AG08396 (cell line): ENCODE results near the gene RSPO1.
"Not testable (repeated sequence)": the region's sequence is repeated elsewhere in the genome, so short reads cannot be mapped to it uniquely, and the experiment has no call there.

Experiments
- DNase-seq: peaks from one replicate; pipeline ENCODE4 v3.0.0; 2012; ENCODE audit warnings: low spot score, mixed read lengths

Gene RSPO1

GRCh38 chr1:37634244-37634991, at the start of gene RSPO1:
Gene RSPO1, minus strand, starts transcription at chr1:37634892. Its CDS starts 5,231 bp downstream, at chr1:37629661.
- peak; percentile 78 for DNase-seq

GRCh38 chr1:37684182-37684581, 49.5 kb upstream of the RSPO1 start:
- not testable (repeated sequence) for DNase-seq

- DNase-seq = peak; percentile 61
Measured at GRCh38 chr1:37682334-37682987, 47.8 kb upstream of the RSPO1 start.

GRCh38 chr1:37680933-37681332, 46.2 kb upstream of the RSPO1 start:
- no peak for DNase-seq

GRCh38 chr1:37677808-37678207, 43.1 kb upstream of the RSPO1 start:
- no peak for DNase-seq

- no peak for DNase-seq
Measured at GRCh38 chr1:37677143-37677439, 42.4 kb upstream of the RSPO1 start.

- DNase-seq = no peak
Measured at GRCh38 chr1:37676281-37677142, 41.8 kb upstream of the RSPO1 start.

GRCh38 chr1:37673920-37674319, 39.2 kb upstream of the RSPO1 start:
- no peak for DNase-seq

- no peak for DNase-seq
Measured at GRCh38 chr1:37672136-37672870, 37.6 kb upstream of the RSPO1 start.

- DNase-seq = no peak
Measured at GRCh38 chr1:37671261-37671660, 36.6 kb upstream of the RSPO1 start.

GRCh38 chr1:37670133-37670532, 35.4 kb upstream of the RSPO1 start:
- DNase-seq = no peak

- no peak for DNase-seq
Measured at GRCh38 chr1:37667023-37667671, 32.5 kb upstream of the RSPO1 start.

- DNase-seq = no peak
Measured at GRCh38 chr1:37666241-37666867, 31.7 kb upstream of the RSPO1 start.

- no peak for DNase-seq
Measured at GRCh38 chr1:37663426-37664000, 28.8 kb upstream of the RSPO1 start.

GRCh38 chr1:37662031-37662755, 27.5 kb upstream of the RSPO1 start:
- DNase-seq = no peak

GRCh38 chr1:37661401-37661800, 26.7 kb upstream of the RSPO1 start:
- DNase-seq = peak; percentile 24

GRCh38 chr1:37660664-37661063, 26.0 kb upstream of the RSPO1 start:
- no peak for DNase-seq

- no peak for DNase-seq
Measured at GRCh38 chr1:37658486-37658885, 23.8 kb upstream of the RSPO1 start.

GRCh38 chr1:37657620-37658412, 23.1 kb upstream of the RSPO1 start:
- DNase-seq = no peak
